A172 (cell line): ENCODE measurements around the gene RRN3. TPM values are rescaled to one million over a fixed set of nuclear protein-coding genes. Genes with fewer than 3 reads are reported as not detected.
A peak's percentile ranks its signal among the peaks of the same experiment; 100 is the strongest.
"Not testable (repeated sequence)": the region's sequence is repeated elsewhere in the genome, so short reads cannot be mapped to it uniquely, and the experiment has no call there.

Experiments
- DNase-seq: peaks from one replicate; pipeline ENCODE4 v3.0.0-alpha.2; 2015; ENCODE audit warnings: low spot score
- total RNA-seq: library from RNA; depleted of rRNA; stranded (reverse); fragments of >200 nt; shearing (Covaris generic); gene quantifications from 2 replicates; pipeline ENCODE4 v1.2.3, GENCODE V29; 2014

Gene RRN3
- total RNA-seq, 1 experiment from 2014 or later, result 61.9 TPM

- DNase-seq, result no peak
These were observed 41.2 kb downstream of the RRN3 start for GRCh38 chr16:15052747-15053476.

GRCh38 chr16:15051387-15051951 is 42.6 kb downstream of the RRN3 start:
- DNase-seq, result no peak

GRCh38 chr16:15050440-15050839 is 43.6 kb downstream of the RRN3 start:
- DNase-seq, result not testable (repeated sequence)

GRCh38 chr16:15049581-15050180 is 44.4 kb downstream of the RRN3 start:
- no peak for DNase-seq

- DNase-seq, result no peak
These were observed 47.2 kb downstream of the RRN3 start for GRCh38 chr16:15046692-15047376.

GRCh38 chr16:15045270-15045669 is 48.8 kb downstream of the RRN3 start:
- DNase-seq, result not testable (repeated sequence)

- DNase-seq, result no peak
These were observed 49.8 kb downstream of the RRN3 start for GRCh38 chr16:15044286-15044685.

- DNase-seq, result no peak
These were observed 50.7 kb downstream of the RRN3 start for GRCh38 chr16:15043344-15043743.

GRCh38 chr16:15041271-15042004 is 52.6 kb downstream of the RRN3 start:
- DNase-seq, result peak; percentile 64

GRCh38 chr16:15038689-15039088 is 55.4 kb downstream of the RRN3 start:
- no peak for DNase-seq

- DNase-seq, result no peak
These were observed 56.3 kb downstream of the RRN3 start for GRCh38 chr16:15037745-15038144.

GRCh38 chr16:15037003-15037402 is 57.1 kb downstream of the RRN3 start:
- DNase-seq, result no peak

- DNase-seq, result no peak
These were observed 58.8 kb downstream of the RRN3 start for GRCh38 chr16:15035163-15035729.

- DNase-seq, result no peak
These were observed 59.6 kb downstream of the RRN3 start for GRCh38 chr16:15034266-15035162.

GRCh38 chr16:15033309-15033707 is 60.8 kb downstream of the RRN3 start:
- DNase-seq, result no peak

- DNase-seq, result no peak
These were observed 61.3 kb downstream of the RRN3 start for GRCh38 chr16:15032547-15033308.

GRCh38 chr16:15031586-15031985 is 62.5 kb downstream of the RRN3 start:
- no peak for DNase-seq

- no peak for DNase-seq
These were observed 62.9 kb downstream of the RRN3 start for GRCh38 chr16:15031179-15031578.

GRCh38 chr16:15029749-15030148 is 64.3 kb downstream of the RRN3 start:
- DNase-seq, result not testable (repeated sequence)
